Medulla oblongata (tissue), 1 donor: ENCODE measurements around the gene SREBF2.
"Not testable (repeated sequence)": the region's sequence is repeated elsewhere in the genome, so short reads cannot be mapped to it uniquely, and the experiment has no call there.

Experiments used
- DNase-seq: peaks from one replicate; pipeline ENCODE4 v3.0.0-alpha.2; 2015; ENCODE audit errors: extremely low spot score

Gene SREBF2

GRCh38 chr22:41842996-41843970 is 10.4 kb downstream of the SREBF2 start:
- no peak for DNase-seq

- DNase-seq = no peak
Measured at GRCh38 chr22:41844036-41844435, 11.1 kb downstream of the SREBF2 start.

GRCh38 chr22:41844513-41844912 is 11.6 kb downstream of the SREBF2 start:
- no peak for DNase-seq

GRCh38 chr22:41845380-41846267 is 12.7 kb downstream of the SREBF2 start:
- no peak for DNase-seq

GRCh38 chr22:41846268-41846987 is 13.5 kb downstream of the SREBF2 start:
- DNase-seq = no peak

- DNase-seq = no peak
Measured at GRCh38 chr22:41847300-41847699, 14.4 kb downstream of the SREBF2 start.

GRCh38 chr22:41848468-41848867 is 15.6 kb downstream of the SREBF2 start:
- DNase-seq = no peak

- no peak for DNase-seq
Measured at GRCh38 chr22:41856469-41856868, 23.6 kb downstream of the SREBF2 start.

GRCh38 chr22:41857155-41857859 is 24.4 kb downstream of the SREBF2 start:
- peak; percentile 41 for DNase-seq

- no peak for DNase-seq
Measured at GRCh38 chr22:41857860-41858199, 24.9 kb downstream of the SREBF2 start.

- no peak for DNase-seq
Measured at GRCh38 chr22:41862160-41862529, 29.2 kb downstream of the SREBF2 start.

GRCh38 chr22:41862530-41863266 is 29.8 kb downstream of the SREBF2 start:
- DNase-seq = no peak

GRCh38 chr22:41863472-41863871 is 30.6 kb downstream of the SREBF2 start:
- no peak for DNase-seq

- no peak for DNase-seq
Measured at GRCh38 chr22:41868556-41868955, 35.7 kb downstream of the SREBF2 start.

- DNase-seq = not testable (repeated sequence)
Measured at GRCh38 chr22:41870081-41870480, 37.2 kb downstream of the SREBF2 start.

- no peak for DNase-seq
Measured at GRCh38 chr22:41870786-41871185, 37.9 kb downstream of the SREBF2 start.

GRCh38 chr22:41873391-41873790 is 40.5 kb downstream of the SREBF2 start:
- DNase-seq = no peak

GRCh38 chr22:41874090-41874489 is 41.2 kb downstream of the SREBF2 start:
- no peak for DNase-seq

- DNase-seq = no peak
Measured at GRCh38 chr22:41875531-41876270, 42.8 kb downstream of the SREBF2 start.

- DNase-seq = no peak
Measured at GRCh38 chr22:41876275-41876674, 43.4 kb downstream of the SREBF2 start.
